HG02571 (cell line): ENCODE data around the gene ZDHHC20.

Source experiments
- ATAC-seq: cut with Tn5 transposase; IDR thresholded peaks from one replicate; pipeline ENCODE4 v1.9.1; 2021; ENCODE audit warnings: mild to moderate bottlenecking, moderate library complexity; ENCODE audit not compliant: unreplicated experiment

The ZDHHC20 gene

DNA sequence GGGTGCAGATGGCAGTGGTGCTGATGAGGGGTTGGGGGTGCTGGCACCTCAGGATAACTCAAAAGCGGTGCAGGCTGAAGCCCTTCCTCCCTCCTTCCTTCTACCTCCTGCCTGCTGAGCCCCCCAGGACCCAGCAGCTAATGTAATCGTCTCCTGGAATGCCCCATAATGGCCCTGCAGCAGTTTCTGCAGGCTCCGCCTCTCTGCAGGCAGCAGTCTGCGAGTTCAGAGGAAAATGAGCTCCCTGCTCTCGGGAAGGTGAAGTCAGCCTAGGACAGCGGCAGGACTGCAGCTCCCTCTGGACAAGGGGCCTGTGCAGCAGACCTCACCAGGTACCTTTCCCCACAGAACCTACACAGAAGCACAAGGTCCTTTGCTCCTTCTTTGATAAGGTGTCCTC lies 130.9 kb downstream of the ZDHHC20 start:
- ATAC-seq: no peak

DNA sequence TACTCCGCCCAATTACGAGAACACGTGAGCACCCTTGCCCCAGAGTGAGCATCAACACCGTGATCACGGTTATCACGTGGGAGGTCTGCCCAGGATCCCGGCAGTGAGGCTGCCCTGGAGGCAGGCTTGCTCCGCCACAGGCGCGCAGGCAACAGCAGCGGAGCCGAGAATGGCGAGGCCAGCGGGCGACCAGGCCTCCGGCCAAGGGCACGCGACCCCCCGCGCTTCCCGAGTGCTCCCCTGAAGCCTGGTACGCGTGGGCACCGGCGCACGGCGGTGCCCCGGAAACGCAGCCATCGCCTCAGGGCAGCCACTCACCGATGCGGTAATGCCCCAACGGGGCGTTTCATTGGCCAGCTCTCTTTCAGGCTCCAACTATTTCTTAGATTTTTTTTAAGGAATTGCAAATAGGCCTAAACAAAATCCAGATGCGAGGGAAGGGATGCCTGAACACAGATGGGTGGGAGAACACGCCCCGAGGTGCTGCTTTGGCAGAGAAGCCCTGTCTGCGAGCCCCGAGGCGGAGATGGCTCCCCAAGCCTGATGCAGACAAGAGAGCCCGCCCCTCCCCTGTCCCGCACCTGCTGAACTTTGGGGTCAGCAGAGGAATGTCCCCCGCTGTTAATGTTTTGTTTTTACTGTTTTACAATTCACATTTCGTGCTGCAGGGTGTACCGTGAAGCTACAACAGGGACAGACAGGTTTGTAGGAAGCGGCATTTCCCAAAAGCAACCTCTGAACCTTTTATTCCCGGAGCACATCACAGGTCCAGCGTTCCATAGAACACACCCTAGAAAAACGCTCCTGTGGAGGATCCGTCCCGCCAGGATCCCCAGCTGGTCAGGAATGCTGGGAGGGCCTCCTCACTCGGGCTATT lies 132.7 kb downstream of the ZDHHC20 start:
- ATAC-seq: no peak

DNA sequence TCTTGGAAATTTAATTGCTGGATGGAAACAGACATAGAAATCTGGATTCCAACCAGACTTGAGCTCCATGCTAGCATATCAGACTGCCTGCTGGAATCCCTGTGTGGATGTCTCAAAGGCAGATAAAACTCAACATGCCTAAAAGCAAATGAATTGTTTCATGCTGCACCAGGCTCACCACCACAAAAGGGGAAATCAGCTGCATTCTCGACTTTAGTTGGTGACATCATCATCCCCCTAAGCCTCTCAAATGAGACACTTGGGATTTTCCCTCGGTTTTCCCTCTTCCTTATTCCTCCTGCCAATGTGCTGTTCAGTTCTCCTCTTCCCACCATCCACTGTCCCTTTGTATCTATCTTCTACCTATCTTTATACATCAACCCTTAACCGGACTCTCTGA lies 134.3 kb downstream of the ZDHHC20 start:
- ATAC-seq: no peak

DNA sequence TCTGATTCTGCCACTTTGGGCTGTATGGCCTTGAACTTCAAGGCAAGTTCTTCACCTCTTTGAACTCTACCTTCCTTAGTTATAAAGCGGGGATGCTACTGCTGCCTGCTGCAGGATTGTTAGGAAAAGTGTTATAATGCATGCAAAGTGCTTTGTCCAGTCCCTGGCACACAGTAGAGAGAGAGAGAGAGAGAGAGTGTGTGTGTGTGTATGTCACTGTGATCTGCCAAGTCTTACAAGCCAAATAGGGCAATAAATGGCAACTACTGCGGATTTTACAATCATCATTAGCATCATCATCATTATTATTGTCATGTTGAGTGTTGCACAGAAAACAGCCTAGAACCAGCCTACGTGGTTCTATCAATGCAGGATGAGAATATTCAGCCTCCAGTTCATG lies 136.1 kb downstream of the ZDHHC20 start:
- ATAC-seq: no peak
